Retina (tissue), 1 donor: ENCODE data around the gene PPDPF.
"Not testable (repeated sequence)": the region's sequence is repeated elsewhere in the genome, so short reads cannot be mapped to it uniquely, and the experiment has no call there.

Experiments used
- DNase-seq: peaks from one replicate; pipeline ENCODE4 v3.0.0-alpha.2; 2016

The PPDPF gene

GRCh38 chr20:63566395-63567135 is 46.0 kb downstream of the PPDPF start:
- no peak for DNase-seq

DNA sequence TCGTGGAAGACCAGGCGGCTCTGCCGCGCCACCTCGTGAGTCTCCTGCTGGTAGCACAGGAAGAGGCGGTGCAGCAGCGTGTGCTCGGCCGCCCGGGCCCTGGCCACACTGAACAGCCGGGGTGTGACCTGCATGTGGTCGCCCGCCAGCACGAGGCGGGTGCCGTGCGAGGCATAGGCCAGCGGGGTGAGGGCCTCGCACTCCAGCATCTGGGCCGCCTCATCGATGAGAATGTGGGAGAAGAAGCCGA is 46.5 kb downstream of the PPDPF start:
- DNase-seq: no peak

DNA sequence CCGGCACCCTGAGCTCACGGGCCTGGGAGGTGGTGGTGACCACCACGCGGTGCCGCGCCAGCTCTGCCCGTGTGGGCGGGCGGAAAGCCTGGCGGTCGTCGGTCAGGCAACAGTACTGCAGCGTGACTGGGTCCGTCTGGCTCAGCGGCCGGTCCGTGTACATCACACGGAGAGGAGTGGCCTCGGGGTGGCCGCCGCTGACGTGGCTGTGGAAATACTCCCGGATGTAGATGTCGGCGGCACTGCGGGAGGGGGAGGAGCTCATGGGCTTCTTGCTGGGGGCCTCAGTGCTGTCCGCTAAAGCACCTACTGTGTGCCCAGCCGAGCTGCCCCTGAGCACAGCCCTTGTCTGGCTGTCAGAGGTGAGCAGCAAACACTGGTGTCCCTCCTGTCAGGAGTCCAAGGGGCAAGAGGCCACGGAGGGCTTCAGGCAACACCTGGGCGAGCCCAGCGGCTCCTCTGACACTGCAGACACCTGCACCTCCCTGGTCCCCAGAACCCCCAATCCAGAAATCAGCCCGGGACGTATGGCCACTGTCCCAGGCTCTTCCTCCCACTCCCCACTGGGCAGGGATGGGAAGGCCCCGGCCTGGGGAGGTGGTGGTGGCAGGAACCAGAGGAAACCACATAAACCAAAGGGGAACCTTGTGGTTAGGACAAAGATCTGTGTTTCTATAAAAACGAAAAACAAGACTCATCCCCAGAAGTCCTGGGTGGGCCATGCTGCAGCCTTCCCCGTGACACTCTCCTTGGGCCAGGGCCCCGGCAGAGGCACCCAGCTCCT is 47.0 kb downstream of the PPDPF start:
- DNase-seq: no peak

- DNase-seq: no peak
Observed at GRCh38 chr20:63568170-63568981, 47.8 kb downstream of the PPDPF start.

GRCh38 chr20:63568986-63569949 is 48.7 kb downstream of the PPDPF start:
- no peak for DNase-seq

DNA sequence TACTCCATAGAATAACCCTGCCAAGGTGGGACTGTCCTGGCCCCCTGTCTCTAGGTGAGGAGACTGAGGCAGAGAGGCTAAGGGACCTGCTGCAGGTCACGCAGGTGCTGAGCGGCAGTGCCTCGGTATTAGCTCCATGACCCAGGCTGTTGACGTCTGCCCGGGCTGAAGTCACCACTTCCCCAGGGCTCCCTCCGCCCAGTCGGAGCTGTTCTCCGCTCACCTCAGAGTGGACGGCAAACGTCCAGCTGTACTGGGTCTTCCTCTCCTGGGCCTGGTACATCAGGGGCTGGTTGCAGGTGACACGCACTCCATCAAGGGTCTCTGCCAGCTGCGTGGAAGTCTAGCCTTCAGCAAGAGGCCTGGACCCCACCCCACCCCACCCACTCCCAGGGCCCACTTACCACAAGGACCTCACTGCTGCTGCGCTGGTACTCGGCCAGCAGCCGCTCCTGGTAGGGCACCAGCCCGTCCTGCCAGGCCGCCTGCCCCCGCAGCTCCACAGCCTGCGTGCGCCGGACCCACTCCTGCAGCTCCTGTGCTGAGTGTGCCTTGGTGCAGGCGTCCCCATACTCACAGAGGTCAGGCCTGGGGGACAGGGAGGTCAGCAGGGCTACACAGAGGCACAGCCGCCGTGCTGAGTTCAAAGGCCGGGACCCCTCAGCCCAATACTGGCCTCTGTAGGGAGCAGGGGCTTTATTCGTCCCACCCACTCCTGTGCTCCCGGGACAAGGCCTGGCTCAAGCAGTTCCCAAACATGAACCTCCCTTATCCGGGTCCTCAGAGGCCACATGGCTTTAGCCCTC is 49.9 kb downstream of the PPDPF start:
- no peak for DNase-seq

DNA sequence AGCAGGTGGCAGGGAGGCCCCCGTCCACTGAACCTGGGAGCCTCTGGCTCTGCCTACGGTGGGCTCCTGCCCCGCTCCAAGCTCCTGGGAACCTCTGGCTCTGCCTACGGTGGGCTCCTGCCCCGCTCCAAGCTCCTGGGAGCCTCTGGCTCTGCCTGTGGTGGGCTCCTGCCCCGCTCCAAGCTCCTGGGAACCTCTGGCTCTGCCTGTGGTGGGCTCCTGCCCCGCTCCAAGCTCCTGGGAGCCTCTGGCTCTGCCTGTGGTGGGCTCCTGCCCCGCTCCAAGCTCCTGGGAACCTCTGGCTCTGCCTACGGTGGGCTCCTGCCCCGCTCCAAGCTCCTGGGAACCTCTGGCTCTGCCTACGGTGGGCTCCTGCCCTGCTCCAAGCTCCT is 50.5 kb downstream of the PPDPF start:
- not testable (repeated sequence) for DNase-seq
